Spleen (tissue), 7 donors: ENCODE results near the gene KIF26B.

Source experiments
- POLR2A ChIP-seq, 3 donors: fragments of 450-650 bp; IDR thresholded peaks; one replicate each; pipeline ENCODE4 v1.5.1; 2017; ENCODE audit warnings: antibody characterized with exemption in 3 of 3, mild to moderate bottlenecking in 1 of 3
- POLR2AphosphoS5 ChIP-seq, 3 donors: sonication (generic); formaldehyde crosslinking; IDR thresholded peaks; one replicate each; pipeline ENCODE4 v1.5.1; 2017; ENCODE audit warnings: antibody characterized with exemption in 3 of 3
- TF ChIP-seq, protein P1 (sequence below), 11 experiments: fragments of 200-600 bp in 7 of 11; fragments of 450-650 bp in 4 of 11; sonication (generic) in 4 of 11; IDR thresholded peaks in 8 of 11; conservative IDR thresholded peaks in 3 of 11; 1 replicate in 7 of 11; 2 replicates in 4 of 11; pipeline versions ENCODE4 v1.4.0 to v1.8.0; 2016 to 2021; ENCODE audit warnings: antibody characterized with exemption in 11 of 11, inconsistent platforms in 4 of 11, mild to moderate bottlenecking in 1 of 11
- donor health status: DM: no; HTN: no; CAD: no; lungs with moderate emphysema.
- donor health status: DM: no; HTN: no; CAD: no.
- donor health status: DM: no; HTN: no; CAD: no.

DNA sequence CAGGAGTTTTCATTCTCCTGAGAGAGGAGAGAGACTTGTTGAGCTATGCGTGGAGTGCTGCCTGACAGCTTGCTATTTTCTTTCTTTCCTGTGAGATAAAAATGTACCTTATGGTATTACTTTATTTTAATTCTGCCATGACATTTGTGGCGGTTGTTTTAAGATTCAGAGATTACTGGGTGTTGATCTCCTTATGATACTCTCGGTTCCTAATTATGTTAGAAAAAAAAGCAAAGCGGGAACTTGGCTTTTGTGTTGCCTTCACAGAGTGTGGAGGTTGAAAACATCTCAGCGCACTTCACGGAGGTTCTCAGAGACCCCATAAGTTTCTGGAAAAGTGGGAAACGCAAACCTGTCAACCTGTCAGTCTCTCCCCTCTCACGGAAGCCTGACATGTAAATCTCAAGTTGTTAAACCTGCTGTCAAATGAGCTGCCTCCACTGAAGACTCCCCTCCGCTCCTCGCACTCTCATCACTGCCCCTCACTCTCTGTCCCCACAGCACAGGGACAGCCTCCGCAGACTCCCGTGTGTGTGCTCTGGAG, 405.6 kb downstream of the KIF26B start:
- TF ChIP-seq, protein P1, sequence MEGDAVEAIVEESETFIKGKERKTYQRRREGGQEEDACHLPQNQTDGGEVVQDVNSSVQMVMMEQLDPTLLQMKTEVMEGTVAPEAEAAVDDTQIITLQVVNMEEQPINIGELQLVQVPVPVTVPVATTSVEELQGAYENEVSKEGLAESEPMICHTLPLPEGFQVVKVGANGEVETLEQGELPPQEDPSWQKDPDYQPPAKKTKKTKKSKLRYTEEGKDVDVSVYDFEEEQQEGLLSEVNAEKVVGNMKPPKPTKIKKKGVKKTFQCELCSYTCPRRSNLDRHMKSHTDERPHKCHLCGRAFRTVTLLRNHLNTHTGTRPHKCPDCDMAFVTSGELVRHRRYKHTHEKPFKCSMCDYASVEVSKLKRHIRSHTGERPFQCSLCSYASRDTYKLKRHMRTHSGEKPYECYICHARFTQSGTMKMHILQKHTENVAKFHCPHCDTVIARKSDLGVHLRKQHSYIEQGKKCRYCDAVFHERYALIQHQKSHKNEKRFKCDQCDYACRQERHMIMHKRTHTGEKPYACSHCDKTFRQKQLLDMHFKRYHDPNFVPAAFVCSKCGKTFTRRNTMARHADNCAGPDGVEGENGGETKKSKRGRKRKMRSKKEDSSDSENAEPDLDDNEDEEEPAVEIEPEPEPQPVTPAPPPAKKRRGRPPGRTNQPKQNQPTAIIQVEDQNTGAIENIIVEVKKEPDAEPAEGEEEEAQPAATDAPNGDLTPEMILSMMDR (IDR thresholded peaks at IDR 0.05 in 8 of 11, conservative IDR thresholded peaks at IDR 0.05 in 3 of 11) = no peak
- TF ChIP-seq POLR2A (IDR thresholded peaks at IDR 0.05) (no peak), POLR2AphosphoS5 (IDR thresholded peaks at IDR 0.05) (no peak)
